Testis (tissue), 3 donors: Measurements from ENCODE around the gene ITGB2. TPM values are rescaled to one million over a fixed set of nuclear protein-coding genes. Genes with fewer than 3 reads are reported as not detected.

Experiments
- DNase-seq: peaks from one replicate; pipeline ENCODE4 v3.0.0-alpha.2; 2019
- H3K27ac ChIP-seq, 2 donors: fragments of 200-600 bp; sonication (generic); one replicate each; pipeline ENCODE4 v1.5.1; 2019
- H3K27me3 ChIP-seq: fragments of 200-600 bp; sonication (generic); one replicate; pipeline ENCODE4 v1.5.1; 2019
- H3K36me3 ChIP-seq: fragments of 200-600 bp; sonication (generic); one replicate; pipeline ENCODE4 v1.5.1; 2017; ENCODE audit warnings: low read depth; ENCODE audit errors: missing control alignments
- H3K4me1 ChIP-seq: fragments of 200-600 bp; sonication (generic); one replicate; pipeline ENCODE4 v1.5.1; 2019
- H3K4me3 ChIP-seq, 2 donors: fragments of 200-600 bp; sonication (generic); one replicate each; pipeline ENCODE4 v1.5.1; 2017 to 2019
- H3K9me3 ChIP-seq: fragments of 200-600 bp; sonication (generic); one replicate; pipeline ENCODE4 v1.5.1; 2017
- CTCF ChIP-seq, 3 experiments: fragments of 450-650 bp in 2 of 3; fragments of 200-600 bp in 1 of 3; sonication (generic) in 1 of 3; IDR thresholded peaks; one replicate each; pipeline ENCODE4 v1.5.1; 2016 to 2019; ENCODE audit warnings: antibody characterized with exemption in 3 of 3, mild to moderate bottlenecking in 2 of 3, moderate library complexity in 1 of 3
- POLR2A ChIP-seq: fragments of 450-650 bp; IDR thresholded peaks from one replicate; pipeline ENCODE4 v1.6.1; 2017; ENCODE audit warnings: antibody characterized with exemption, mild to moderate bottlenecking, moderate library complexity
- WGBS, 2 donors: methylation state at CpG; one replicate each; pipeline ENCODE4 v1.1.5; 2018; 5-methylcytosine and 5-hydroxymethylcytosine counted together
- intact Hi-C: fragments of 100-400 bp; cut with DNase I; formaldehyde crosslinking; loops from one replicate; pipeline ENCODE4 v1.15.1; 2023; ENCODE audit warnings: low total_unique reads
- polyA plus RNA-seq: library from polyadenylated mRNA; stranded (reverse); fragments of 350-450 nt; fragmentation: Illumina TruSeq; extraction: RNeasy Lipid Tissue Mini Kit (QIAGEN cat#74804); gene quantifications from one replicate; pipeline ENCODE4 v1.2.3, GENCODE V29; 2014; ENCODE audit warnings: low read depth, low replicate concordance; ENCODE audit not compliant: insufficient read depth
- total RNA-seq, 2 donors: library from RNA; depleted of rRNA; stranded (reverse); fragments of >200 nt; gene quantifications; one replicate each; pipeline ENCODE4 v1.2.3, GENCODE V29; 2016

ITGB2 gene
- total and polyA plus RNA-seq, 3 donors from 2014 or later: 5.6 to 29.5 (median 27.4) TPM

- no peaks in the 10 kb centered on the region for H3K9me3 ChIP-seq
- H3K27ac ChIP-seq: no peak overlapping the region
- H3K36me3 ChIP-seq: no peaks in the 10 kb centered on the region
- 81 to 86% methylated on average over 25 to 30 of the region's 30 CpGs for WGBS, 2 donors
- no peak for TF ChIP-seq CTCF (IDR thresholded peaks at IDR 0.05)
- TF ChIP-seq POLR2A: no peak
- H3K27me3 ChIP-seq: no peaks in the 10 kb centered on the region
- H3K4me3 ChIP-seq: no peak overlapping the region
- intact Hi-C loops: no loop called here
- DNase-seq: no peak
- H3K4me1 ChIP-seq: no peaks in the 10 kb centered on the region
Measured at GRCh38 chr21:44966135-44967081, 45.7 kb upstream of the ITGB2 start.

- WGBS, 2 donors: 86 to 91% methylated on average over 10 to 17 of the region's 17 CpGs
Measured at GRCh38 chr21:44965251-44966022, 44.7 kb upstream of the ITGB2 start.

GRCh38 chr21:44964381-44964780 is 43.7 kb upstream of the ITGB2 start:
- Histone ChIP-seq H3K9me3 (no peaks in the 10 kb centered on the region), H3K4me3 (no peak overlapping the region), H3K27ac (no peak overlapping the region), H3K27me3 (no peaks in the 10 kb centered on the region), H3K4me1 (peaks cover 8% of the 10 kb centered on the region), H3K36me3 (no peaks in the 10 kb centered on the region)
- intact Hi-C loops: no loop called here
- 95 to 98% methylated on average over 12 of the region's 12 CpGs for WGBS, 2 donors
- DNase-seq: no peak
- TF ChIP-seq CTCF (IDR thresholded peaks at IDR 0.05) (no peak), POLR2A (no peak)

More at GRCh38 chr21:44965251-44966022, 44.7 kb upstream of the ITGB2 start:
- Histone ChIP-seq H3K27me3 (no peaks in the 10 kb centered on the region), H3K4me3 (no peak overlapping the region), H3K9me3 (no peaks in the 10 kb centered on the region), H3K27ac (no peak overlapping the region), H3K36me3 (no peaks in the 10 kb centered on the region), H3K4me1 (no peaks in the 10 kb centered on the region)
- intact Hi-C loops: no loop called here
- TF ChIP-seq POLR2A (no peak), CTCF (IDR thresholded peaks at IDR 0.05) (no peak)
- no peak for DNase-seq

GRCh38 chr21:44962403-44962966 is 41.8 kb upstream of the ITGB2 start:
- Histone ChIP-seq H3K27ac (no peak overlapping the region), H3K27me3 (no peaks in the 10 kb centered on the region), H3K4me1 (peaks cover 26% of the 10 kb centered on the region), H3K4me3 (no peak overlapping the region), H3K9me3 (no peaks in the 10 kb centered on the region), H3K36me3 (no peaks in the 10 kb centered on the region)
- intact Hi-C loops: no loop called here
- no peak for DNase-seq
- WGBS, 2 donors: 92 to 95% methylated on average over 9 of the region's 9 CpGs
- no peak for TF ChIP-seq CTCF (IDR thresholded peaks at IDR 0.05)
- no peak for TF ChIP-seq POLR2A
